IPS-NIHi11 (cell line): ENCODE data around the gene CDHR3.
"Not testable (repeated sequence)": the region's sequence is repeated elsewhere in the genome, so short reads cannot be mapped to it uniquely, and the experiment has no call there.

Source experiments
- DNase-seq: peaks from one replicate; pipeline ENCODE4 v3.0.0; 2012; ENCODE audit warnings: mixed read lengths, low spot score

CDHR3 gene

GRCh38 chr7:105971845-105972244 lies 8.8 kb downstream of the CDHR3 start:
- DNase-seq = no peak

DNA sequence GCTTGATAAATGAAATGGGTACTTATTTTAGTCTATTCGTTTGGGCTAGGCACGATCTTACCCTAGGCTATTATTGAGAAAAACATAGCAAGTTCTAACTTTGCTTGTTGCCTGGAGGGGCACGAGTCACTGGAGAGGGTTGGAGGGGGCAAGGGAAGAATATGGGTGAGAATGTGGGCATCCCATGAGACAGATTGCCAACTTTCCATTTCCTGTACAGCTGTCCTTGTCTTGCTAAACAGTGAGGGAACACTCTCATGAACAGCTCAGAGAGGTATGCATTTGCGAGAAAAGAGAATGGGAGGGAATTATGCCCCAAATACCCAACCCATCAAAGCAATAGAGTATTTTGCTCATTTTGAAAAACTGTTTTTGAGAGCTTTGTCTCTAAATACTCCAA lies 9.2 kb downstream of the CDHR3 start:
- no peak for DNase-seq

DNA sequence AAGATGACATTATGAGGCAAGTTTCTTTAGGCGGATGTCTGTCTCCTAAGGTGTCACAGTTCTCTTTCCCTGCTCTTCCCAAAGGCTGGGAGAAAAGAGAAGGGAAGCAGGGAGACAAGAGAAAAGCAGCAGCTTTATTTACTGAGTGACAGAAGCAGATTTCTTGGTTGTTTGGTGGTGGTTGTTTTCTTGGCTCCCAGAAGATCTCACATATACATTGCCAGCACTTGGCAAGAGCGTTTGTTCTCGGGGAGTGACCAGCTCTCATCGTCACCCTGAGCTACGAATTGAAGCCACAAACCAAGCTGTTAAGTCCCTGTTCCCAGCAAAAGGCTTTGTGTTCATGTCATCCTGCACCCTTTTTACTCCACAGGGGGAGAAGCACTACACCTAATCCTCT lies 11.4 kb downstream of the CDHR3 start:
- DNase-seq = no peak

DNA sequence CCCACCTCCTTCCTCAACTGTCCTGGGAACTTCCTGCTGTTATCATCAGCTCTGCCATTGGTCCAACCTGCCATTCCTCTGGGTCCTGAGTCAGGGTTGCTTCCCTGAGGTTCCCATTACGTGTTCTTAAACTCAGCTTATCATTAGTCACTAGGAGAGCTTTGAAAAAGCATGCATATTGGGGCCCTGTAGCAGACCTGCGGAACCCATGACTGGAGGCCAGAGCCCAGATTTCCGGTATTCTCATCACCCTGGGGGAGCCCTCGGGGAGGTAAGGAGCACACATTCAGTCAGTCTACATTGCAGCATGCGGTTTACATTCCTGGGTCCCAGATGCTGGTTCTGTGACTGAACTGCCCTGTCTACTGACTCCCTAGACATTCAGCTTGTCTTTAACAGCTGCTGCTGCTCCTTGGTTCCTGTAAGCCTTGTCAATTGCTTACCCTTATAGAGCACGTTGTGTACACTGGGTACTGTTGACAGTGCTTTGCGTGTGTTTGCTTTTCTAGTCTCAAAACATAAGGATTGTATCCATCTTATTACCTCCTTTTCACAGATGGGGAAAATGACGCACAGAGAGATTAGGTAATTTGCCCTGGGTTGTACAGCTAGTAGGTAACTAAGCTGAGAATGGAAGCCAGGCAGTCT lies 12.8 kb downstream of the CDHR3 start:
- no peak for DNase-seq

DNA sequence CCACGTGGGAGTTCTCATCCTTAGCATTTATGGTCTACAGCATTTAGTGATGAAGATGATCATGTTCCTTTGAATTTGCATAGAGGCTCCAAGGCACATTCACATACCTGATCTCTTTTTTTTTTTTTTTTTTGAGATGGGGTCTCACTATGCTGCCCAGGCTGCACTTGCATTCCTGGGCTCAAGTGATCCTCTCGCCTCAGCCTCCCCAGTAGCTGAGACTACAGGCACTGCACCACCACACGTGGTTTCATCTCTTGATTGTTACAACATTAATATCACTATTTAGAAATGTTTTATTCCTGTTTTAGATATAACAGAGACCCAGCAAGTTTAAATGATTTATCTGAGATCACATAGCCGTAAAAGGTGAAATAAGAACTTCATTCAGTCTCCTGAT lies 13.8 kb downstream of the CDHR3 start:
- no peak for DNase-seq

DNA sequence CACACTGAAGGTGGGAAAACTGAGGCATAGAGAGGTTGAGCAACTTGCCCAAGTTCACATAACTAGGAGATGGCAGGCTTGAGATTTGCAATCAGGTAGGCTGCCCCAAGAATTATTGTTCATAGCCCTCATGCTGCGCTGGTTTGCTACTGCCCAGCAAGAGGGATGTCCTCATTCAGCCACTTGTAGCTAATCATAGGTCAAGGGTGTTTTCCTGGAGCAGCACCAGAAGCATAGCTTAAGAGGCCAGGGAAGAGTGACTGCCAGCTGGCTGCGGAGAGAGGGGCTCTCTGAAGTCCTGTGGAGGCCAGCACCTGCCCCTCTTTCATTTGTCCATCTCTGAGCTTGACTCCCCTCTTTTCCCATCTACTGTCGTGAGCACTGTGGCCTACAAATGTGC lies 15.0 kb downstream of the CDHR3 start:
- DNase-seq = no peak

DNA sequence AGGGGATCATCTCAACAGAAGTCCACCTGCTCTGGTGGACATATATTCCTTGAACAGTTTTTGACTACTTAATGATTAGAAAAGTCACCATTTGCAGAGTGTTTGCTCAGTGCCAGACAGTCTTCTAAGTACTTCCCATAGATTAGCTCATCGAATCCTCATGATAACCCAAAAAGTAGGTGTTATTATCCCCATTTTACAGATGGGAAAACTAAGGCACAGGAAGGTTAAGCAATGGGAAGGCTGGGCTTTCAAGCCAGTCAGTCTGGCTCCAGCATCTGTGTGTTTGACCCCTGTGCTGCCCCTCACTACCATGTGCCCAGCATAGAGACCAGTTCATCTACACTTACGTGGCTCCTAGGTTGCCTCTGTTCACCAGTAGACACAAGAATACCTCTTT lies 15.9 kb downstream of the CDHR3 start:
- DNase-seq = no peak

GRCh38 chr7:105979405-105979804 lies 16.3 kb downstream of the CDHR3 start:
- no peak for DNase-seq

DNA sequence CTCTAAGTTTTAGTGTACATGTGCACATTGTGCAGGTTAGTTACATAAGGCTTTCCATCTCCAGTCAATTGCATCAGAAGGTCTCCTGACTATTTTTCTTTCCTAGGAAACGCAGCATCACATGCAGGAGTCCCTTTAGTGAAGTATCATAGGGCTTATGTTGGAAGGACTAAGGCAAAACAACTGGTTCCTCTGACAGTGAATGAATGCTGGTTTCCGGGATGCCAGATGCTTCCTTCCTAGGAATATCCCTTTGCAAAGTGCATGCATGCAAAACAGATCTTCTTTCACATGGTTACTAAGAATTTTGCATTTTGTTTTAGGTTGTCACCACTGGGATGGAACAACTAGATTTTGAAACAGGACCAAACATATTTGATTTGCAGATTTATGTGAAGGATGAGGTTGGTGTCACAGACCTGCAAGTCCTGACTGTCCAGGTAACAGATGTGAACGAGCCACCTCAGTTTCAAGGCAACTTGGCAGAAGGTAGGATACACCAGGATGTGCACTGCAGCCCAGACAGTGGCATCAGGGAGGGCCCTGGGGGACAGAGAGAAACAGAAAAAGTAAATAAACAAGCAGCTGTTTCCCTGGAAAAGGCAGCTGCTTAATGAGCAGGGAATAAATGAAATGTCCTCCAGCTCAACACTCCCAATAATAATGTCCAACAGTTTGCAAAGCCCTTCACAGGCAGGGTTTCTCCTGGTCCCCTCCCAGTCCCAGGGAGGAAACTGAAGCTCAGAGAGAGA lies 17.8 kb downstream of the CDHR3 start:
- DNase-seq = no peak

DNA sequence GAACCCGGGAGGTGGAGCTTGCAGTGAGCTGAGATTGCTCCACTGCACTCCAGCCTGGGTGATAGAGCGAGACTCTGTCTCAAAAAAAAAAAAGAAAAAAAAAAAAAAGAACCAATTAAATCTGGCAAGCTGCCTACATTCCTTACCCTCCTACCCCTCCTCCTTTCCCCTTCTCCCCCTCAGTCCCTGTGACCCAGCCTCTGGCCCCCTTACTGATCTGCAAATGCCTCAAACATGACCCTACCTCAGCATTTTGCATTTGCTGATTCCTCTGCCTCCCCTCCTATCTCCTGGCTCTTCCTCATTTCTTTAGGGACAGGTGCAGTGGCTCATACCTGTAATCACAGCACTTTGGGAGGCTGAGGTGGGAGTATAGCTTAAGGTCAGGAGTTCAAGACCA lies 19.3 kb downstream of the CDHR3 start:
- DNase-seq = peak; percentile 47

DNA sequence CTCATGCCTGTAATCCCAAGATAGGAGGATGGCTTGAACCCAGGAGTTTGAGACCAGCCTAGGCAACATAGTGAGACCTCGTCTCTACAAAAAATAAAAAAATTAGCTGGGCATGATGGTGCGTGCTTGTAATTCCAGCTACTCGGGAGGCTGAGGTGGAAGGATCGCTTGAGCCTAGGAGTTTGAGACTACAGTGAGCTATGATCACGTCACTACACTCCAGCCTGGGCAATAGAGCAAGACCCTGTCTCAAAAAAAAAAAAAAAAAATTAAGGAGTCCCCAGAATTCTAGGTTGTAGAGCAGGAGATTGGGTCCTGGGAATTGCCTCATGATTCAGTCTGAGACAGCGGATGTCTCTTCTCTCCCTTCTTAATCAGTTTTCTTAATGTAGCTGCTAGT lies 21.7 kb downstream of the CDHR3 start:
- DNase-seq = not testable (repeated sequence)

DNA sequence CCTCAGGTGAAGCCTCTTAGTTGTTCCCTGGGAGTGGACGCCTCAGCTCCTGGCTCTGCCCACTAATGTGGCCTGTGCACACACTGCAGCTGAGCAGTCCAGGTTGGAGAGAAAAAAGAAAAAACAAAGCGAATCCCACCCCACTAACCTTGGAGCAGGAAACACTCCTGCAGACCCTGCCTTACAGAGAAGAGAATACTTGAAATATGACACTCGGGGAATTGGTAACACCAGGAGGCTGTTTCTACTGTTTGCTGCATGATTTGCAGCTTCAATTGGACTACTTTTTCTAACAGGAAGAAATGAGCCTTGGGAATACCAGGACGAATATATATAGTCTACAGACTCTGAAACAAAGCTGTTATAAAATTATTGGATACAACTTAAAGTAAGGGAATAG lies 22.2 kb downstream of the CDHR3 start:
- DNase-seq = no peak

DNA sequence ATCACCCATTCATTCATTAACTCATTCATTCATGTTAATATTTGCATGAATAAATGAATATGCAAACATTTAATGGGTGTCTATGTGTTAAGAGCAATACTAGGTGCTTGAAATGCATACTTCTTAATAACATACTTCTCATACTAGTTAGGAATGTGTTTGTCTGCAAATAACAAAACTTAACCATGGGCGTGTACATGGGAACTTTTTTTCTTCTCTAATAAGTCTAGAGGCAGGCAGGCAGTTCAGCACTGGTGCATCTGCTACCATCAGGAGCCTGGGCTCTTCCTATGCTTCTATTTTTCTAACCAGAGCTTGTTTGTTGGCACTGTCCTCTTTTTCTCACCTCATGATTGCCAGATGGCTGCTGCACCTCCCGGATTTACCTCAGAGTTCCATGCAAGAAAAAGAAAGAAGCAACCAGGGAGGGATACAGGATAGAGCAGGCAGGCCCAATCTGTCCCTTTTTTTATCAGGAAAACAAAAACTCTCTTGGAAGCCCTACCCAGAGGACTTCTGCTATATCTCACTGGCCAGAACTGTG lies 22.7 kb downstream of the CDHR3 start:
- DNase-seq = no peak

DNA sequence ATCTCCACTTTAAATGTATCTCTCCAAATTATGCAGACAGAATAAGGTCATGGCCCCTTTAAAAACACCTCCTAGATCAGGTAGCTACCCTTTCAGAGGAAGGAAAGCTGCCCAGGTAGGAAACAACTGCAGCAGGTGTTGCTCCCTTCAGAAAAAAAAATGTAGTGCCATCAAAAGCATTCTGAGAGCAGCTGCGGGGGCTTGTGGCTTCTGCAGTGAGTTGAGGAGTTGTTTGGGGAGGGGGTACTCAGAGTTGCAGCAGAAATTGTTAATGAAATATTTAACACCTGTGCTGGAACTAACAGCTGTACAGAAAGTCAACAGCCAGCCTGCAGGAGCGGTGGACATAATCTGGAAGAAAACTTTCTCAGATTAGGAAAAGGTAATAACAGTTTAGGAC lies 24.0 kb downstream of the CDHR3 start:
- no peak for DNase-seq

GRCh38 chr7:105988276-105988675 lies 25.2 kb downstream of the CDHR3 start:
- no peak for DNase-seq

- no peak for DNase-seq
Observed at GRCh38 chr7:105989191-105989590, 26.1 kb downstream of the CDHR3 start.

GRCh38 chr7:105989686-105990085 lies 26.6 kb downstream of the CDHR3 start:
- DNase-seq = no peak

GRCh38 chr7:105990141-105990540 lies 27.1 kb downstream of the CDHR3 start:
- no peak for DNase-seq

DNA sequence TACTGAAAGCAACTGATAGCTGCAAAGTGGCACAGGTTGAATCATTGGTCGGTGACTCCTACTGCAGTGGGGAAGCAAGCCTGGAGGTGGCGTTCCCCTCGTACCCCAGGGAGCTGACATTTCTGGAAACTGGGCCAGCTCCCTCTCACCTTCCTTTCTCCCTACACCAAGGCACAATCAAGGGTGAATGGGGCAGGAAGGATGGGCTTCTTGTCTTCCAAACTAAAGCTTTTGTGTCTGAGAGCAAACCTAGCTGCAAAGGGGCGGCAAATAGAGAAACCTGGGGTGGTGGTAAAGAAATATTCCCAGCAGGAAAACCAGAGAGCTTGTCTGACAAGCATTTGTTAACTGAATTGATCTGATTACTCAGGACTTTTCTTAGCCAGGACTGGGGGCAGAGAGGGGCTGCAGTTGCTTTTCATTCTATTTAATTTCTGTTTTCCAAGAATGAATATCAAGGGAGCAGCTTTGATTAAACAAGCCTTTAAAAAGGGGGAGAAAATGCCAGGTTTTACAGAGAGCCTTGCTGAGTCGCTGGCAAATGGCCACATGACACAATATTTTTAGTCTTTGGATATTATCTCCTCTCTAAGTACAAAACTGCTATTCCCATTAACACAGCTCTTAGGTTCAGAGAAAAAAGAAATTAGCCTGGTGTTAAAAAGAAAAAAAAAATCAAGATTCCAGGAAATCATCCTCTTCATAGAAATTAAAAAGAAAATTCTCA lies 27.8 kb downstream of the CDHR3 start:
- peak; percentile 61 for DNase-seq

DNA sequence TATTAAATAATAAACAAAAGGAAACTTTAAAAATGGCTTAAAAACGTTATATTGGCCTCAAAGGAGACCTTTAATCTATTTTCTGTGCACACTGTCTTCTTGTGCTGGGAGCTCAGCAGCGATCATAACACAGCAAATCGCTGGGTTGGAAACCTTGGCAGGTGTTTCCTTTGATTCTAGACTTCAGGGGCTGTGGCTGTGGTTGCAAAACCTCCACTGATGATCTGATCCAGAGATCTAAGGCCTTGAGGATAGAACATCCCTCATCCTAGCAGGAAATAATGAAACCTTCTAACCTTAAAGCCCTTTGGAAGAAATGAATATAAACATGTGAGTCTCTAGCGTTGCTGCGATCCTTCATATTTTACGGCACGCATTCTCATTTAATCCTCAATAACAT lies 29.8 kb downstream of the CDHR3 start:
- DNase-seq = no peak

GRCh38 chr7:105996860-105997737 lies 34.0 kb downstream of the CDHR3 start:
- DNase-seq = no peak

GRCh38 chr7:105999256-105999655 lies 36.2 kb downstream of the CDHR3 start:
- no peak for DNase-seq
